GM12891 (cell line): ENCODE data around the gene TRIM28.

Experiments
- PAX5 ChIP-seq: IDR thresholded peaks from 2 replicates; pipeline ENCODE4 v1.6.1; 2011; ENCODE audit warnings: low read length, moderate library complexity, mild to moderate bottlenecking; ENCODE audit not compliant: insufficient read depth, severe bottlenecking
- POLR2A ChIP-seq: IDR thresholded peaks from 2 replicates; pipeline ENCODE4 v1.6.1; 2011; ENCODE audit warnings: low read depth, low read length, control low read depth
- POLR2AphosphoS5 ChIP-seq: IDR thresholded peaks from 2 replicates; pipeline ENCODE4 v1.6.1; 2011; ENCODE audit warnings: low read depth, low read length, control low read depth

DNA sequence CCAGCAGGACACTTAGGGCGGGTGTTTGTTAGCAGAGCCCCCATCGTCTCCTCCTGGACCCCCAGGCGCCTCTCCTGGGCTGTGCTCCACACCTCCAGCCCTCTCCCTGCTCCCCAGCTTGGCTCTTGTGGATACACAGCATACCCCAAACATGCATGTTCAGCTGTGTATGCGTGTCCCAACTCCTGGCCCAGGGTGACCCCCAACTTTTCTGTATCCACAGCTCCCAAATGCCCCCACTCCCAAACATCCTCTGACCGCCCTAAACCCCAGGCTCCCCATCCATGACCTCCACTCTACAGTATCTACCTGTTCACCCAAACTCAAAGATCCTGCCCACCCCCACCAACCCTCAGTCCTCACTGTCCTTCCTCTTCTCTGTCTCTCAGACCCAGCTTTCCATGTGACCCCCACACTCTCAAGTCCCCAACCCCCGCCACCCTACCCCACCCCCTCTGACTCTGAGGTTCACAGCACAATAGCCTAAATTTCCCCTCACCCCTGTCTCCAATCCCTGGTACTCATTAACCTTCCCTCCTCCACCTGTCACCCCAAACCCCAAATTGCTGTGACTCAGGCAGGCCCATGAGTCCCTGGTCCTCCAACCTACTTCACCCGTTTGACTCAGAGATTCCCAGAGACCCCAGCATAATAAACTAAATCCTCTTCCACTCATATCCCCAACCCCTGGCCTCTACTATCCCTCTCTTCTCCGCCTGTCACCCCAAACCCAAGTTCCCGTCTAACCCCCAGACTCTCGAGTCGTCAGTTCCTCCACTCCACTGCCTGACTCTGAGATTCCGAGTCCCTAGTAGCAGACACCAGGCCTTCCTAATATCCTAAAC lies 13.6 kb downstream of the TRIM28 start:
- TF ChIP-seq POLR2AphosphoS5 (no peak), POLR2A (no peak), PAX5 (no peak)
